K562 treated with DMSO at 1 percent for 24 hours (cell line): Measurements from ENCODE around the gene TMEM126A. TPM values are rescaled to one million over a fixed set of nuclear protein-coding genes. Genes with fewer than 3 reads are reported as not detected.

Source experiments
- total RNA-seq: library from RNA; unstranded; fragments of 300-600 nt; gene quantifications from 2 replicates; pipeline ENCODE4 v1.2.3, GENCODE V29; 2022; ENCODE audit warnings: low read depth; ENCODE audit not compliant: insufficient read depth

The TMEM126A gene
- total RNA-seq = 31.8 and 36.2 TPM in 2 replicates

DNA sequence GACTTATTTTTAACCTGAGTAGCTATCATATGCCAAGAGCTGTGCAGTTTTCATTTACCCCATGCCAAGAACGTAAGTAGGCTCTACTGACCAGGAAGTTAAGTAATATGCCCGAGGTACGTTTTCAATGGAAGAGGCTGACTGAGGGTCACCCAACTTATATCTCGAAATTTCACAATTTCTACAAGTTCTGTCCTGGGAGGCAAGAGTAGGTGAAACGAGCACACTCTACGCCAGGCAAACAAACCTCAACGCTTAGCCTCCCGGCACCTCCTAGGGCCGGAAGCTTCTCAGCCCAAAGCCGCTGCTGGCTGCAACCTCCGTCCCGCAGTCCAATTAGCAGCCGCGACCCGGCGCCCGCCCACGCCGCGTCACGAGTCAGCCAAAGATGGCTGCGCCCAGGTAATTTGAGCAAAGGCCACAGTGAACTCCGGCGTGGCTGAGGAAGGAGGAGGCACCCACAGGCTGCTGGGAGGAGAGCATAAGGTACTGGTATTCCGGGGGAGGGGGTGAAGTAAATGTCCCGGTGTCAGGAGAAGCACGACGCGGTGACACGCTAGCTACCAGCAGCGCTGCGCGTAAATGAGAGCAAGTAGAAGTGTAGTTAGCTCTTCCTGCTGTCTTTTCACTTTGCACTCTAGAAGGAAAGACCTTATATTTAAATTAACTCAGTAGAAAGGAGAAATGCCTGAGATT lies at the start of gene TMEM126A:
Gene TMEM126A (plus strand): TSS at position 364 of the 696 bp plus-strand sequence. CDS start 2,289 bp downstream, outside the sequence.

GRCh38 chr11:85627332-85627997 lies 20.3 kb upstream of the TMEM126A start, which contains the start of gene DLG2:
Gene DLG2, minus strand, starts transcription at chr11:85627344.

GRCh38 chr11:85627998-85628770 lies 19.6 kb upstream of the TMEM126A start, which contains the start of gene TMEM126B:
Gene TMEM126B, plus strand, starts transcription at chr11:85628593. Its CDS starts 15 bp downstream, at chr11:85628608.

GRCh38 chr11:85664615-85665481 lies 17.1 kb downstream of the TMEM126A start, which contains the start of gene CREBZF:
Gene CREBZF, minus strand, starts transcription at chr11:85665129. Its CDS starts 254 bp downstream, at chr11:85664875.

GRCh38 chr11:85685820-85686459 lies 38.2 kb downstream of the TMEM126A start, which contains the start of gene CCDC89:
Gene CCDC89, minus strand, starts transcription at chr11:85686195. Its CDS starts 65 bp downstream, at chr11:85686130.

Other genes with a start within 250 kb of the TMEM126A start
- 0.69 and 0.72 TPM in 2 replicates for gene DLG2, start 20.6 kb upstream of the TMEM126A start, total RNA-seq
- 53.9 and 66.6 TPM in 2 replicates for gene TMEM126B, start 19.4 kb upstream of the TMEM126A start, total RNA-seq
- 31.8 and 37.5 TPM in 2 replicates for gene CREBZF, start 17.2 kb downstream of the TMEM126A start, total RNA-seq
- gene CCDC89, start 38.2 kb downstream of the TMEM126A start, total RNA-seq = not detected in 2 replicates
- 0.37 and 2.1 TPM in 2 replicates for gene SYTL2, start 163.2 kb downstream of the TMEM126A start, total RNA-seq
- not detected in 2 replicates for gene CCDC83, start 207.4 kb downstream of the TMEM126A start, total RNA-seq